HG03196 (cell line): ENCODE measurements around the gene PDSS2.

ENCODE experiments used
- ATAC-seq: cut with Tn5 transposase; IDR thresholded peaks from one replicate; pipeline ENCODE4 v1.9.1; 2021; ENCODE audit not compliant: unreplicated experiment

The PDSS2 gene, protein sequence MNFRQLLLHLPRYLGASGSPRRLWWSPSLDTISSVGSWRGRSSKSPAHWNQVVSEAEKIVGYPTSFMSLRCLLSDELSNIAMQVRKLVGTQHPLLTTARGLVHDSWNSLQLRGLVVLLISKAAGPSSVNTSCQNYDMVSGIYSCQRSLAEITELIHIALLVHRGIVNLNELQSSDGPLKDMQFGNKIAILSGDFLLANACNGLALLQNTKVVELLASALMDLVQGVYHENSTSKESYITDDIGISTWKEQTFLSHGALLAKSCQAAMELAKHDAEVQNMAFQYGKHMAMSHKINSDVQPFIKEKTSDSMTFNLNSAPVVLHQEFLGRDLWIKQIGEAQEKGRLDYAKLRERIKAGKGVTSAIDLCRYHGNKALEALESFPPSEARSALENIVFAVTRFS

DNA sequence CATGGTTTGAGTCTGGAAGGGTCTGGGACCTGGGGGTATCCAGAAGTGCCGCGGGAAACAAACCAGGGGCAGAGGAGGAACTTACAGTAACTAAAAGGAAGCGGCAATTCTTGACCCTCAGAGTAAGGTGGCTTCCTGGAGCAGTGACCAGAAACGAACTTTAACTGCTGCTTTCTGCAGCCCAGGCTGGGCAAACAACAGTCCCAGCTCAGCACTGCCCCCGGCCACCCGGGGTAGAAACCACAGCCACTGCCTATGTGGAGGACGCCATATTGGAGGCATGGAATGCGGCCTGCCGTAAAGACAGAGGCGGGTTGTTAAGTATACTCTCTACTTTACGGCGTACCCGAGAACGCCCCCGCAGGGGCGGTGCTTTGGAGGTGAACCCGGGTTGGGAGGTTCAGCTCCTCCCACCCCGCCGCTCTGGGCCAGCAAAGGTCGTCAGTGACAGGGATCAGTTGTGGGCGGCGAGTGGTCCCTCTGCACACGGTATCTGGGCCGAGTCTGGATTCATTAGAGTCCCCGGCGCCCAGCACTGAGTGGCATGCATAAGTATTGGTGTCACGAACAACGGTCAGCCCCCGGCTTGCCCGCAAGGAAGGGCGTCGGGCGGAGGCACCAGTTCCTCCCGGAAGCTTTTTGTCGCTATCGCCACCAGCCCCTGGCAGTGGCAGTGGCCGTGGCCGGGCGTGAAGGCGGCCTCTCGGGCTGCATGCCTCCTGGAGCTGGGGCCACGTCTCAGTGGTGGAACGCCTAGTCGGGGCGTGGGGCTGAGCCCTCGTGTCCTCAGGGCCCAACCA lies at the start of gene PDSS2:
TSS of gene PDSS2 (minus strand) at position 282 of the 800 bp plus-strand sequence. CDS start at position 3, 279 bp downstream.
- peak; percentile 92 for ATAC-seq

DNA sequence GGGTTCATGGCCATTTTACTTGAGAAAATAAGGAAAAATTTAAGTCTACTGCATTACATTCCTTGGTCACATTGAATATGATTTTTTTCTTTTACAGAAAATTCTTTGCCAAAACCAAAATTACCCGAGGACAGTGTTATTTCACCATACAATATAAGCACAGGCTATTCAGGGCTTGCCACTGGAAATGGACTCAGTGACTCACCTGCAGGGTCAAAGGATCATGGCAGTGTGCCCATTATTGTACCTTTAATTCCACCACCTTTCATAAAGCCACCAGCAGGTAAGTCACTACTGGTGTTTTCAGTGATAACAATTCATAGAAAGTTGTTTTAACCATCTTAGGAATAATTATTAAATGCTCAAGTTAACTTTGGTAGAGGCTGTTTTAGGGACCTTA lies 46.8 kb upstream of the PDSS2 start:
- ATAC-seq: no peak

DNA sequence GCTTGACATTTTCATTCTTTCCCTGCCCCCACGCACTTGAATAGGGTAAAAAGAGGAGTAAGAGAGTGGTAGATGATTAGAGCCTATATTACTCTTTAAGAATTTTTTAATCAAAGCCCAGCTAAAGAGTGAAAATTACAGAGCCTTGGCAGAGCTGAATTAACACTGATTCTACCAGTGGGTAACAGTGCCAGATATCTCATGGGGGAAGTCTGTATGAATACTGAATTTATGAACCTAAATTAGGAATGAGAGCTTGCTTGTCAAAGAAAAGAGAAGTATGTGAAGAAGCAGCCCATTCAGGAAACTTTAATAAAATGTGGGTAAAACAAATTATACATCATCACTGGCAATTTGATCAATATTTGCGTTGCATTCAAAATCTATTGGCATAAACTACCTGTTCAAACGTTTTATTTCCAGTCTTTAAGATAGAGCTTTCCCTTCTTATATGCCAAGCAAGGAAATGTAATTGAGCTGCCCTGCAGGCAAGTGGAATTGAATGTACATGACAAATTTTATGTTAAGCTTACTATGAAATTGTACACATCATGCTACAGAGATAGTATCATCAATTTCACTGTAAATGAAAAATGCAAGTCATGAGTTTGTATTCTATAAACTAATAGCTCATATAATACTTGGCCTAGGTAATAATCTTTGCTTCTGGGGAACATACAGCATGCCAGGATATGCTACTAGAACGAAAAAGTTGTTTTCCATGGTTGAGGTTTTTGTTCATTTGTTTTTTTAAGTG lies 45.1 kb upstream of the PDSS2 start:
- no peak for ATAC-seq

DNA sequence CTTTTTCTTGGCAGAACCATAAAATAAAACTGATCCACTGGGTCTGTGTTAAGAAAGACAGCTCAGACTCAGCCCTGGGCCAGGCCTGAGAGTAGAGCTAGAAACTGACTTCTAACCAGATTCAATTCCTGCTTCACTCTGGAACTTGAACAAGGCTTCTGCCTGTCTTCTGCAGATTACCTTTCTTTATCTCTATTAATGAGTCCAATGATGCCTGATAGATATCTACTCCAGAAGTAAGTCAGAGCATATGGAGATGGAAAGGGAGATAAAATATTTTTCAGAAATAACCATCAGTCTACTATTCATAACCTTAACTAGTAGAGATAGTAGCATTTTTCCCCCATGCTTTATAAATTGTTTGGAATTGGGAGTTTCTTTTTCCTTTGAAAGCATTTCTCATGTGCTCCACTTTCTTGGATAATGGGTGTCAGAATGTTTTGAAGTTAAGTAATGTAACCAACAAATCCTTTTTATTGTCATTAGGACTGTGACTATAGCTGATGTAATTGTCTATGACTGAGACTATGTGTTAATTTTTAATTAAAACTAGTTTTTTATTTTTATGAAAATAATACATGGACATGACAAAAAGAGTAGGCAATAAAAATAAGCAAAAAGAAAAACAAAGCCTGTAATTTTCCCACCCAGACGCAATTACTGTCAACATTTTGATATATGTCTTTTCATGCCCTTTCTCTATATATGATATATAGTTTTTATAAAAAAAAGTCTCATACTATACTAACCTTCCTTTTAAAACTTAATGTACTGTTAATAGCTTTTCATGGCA lies 37.7 kb upstream of the PDSS2 start:
- no peak for ATAC-seq

DNA sequence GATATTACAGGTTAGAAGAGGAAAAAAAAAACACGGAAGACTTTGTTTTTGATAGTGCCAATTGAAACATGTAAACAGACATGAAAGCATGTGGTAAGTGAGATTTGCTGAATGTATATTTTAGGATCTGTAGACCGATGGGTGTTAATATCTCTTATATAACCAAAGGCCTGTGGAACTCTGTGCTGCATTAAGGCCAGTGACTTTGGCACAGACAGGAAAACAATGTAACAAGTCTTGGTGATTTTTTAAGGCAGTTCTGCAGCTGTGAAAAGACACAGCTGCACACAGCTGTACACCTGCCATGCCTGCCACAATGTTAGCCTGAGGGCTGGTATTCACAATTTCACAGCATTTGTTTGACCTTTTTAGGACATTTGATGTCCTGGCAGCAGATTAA lies 36.6 kb upstream of the PDSS2 start:
- ATAC-seq: no peak

DNA sequence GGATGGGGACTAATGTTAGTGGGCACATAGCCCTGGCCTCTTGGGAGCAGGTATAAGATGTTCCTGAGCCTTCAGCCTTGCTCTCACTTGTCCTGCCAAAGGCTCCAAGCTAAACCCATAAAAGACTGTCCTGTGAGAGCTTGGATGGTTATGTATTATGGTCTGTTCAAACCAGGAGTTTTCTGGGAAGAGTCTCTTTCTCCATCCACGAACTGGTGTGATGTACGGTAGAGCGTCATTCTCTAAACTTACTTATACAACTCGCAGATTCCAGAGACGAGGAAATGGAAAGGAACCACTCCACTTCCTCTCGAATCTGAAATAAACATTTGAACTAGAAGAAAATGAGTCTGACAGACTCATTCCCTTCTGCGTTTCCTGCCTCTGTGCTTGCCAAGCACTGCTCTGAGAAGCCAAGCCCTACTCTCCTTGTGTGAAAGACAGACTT lies 35.9 kb upstream of the PDSS2 start:
- ATAC-seq: no peak

DNA sequence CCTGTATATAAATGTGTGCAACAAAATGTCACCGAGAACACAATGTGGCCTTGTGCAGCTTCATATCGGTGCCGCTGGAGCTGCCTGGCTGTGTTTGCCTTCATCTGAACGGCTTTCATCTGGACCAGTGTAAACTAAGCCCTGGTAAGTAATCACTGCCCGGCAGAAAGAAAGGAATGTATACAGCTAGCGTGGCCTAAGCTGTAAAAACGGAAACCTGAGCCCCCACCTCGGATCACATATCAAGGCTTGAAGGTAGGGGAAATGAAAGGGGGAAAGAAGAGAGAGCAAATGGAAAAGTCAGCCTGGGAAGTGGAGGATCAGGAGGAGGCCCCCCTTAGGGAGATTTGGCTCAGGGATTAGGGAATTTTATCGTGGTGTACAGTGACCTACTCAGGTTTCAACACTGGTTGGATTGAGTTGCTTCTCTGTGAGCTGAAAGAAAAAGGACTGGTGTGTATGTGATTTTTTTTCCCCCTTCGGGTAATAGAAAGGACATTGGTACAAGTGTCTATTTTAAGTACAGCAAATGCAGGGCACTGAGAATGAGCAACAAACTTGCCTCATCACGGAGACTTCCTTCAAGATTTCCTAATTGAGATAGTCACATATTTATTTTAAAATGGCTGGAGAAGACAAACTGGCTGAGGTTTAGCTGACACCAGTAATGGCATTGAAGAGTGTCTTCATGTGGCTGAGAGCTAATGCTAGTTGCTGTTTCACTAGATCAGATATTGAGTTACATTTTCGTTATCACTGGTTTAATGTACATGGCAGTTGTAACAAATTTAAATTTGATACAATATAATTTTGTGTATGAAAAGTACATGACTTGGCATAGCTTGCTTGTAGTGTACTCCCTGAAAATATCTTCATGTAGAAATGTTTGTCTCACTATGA lies 34.0 kb upstream of the PDSS2 start:
- no peak for ATAC-seq

DNA sequence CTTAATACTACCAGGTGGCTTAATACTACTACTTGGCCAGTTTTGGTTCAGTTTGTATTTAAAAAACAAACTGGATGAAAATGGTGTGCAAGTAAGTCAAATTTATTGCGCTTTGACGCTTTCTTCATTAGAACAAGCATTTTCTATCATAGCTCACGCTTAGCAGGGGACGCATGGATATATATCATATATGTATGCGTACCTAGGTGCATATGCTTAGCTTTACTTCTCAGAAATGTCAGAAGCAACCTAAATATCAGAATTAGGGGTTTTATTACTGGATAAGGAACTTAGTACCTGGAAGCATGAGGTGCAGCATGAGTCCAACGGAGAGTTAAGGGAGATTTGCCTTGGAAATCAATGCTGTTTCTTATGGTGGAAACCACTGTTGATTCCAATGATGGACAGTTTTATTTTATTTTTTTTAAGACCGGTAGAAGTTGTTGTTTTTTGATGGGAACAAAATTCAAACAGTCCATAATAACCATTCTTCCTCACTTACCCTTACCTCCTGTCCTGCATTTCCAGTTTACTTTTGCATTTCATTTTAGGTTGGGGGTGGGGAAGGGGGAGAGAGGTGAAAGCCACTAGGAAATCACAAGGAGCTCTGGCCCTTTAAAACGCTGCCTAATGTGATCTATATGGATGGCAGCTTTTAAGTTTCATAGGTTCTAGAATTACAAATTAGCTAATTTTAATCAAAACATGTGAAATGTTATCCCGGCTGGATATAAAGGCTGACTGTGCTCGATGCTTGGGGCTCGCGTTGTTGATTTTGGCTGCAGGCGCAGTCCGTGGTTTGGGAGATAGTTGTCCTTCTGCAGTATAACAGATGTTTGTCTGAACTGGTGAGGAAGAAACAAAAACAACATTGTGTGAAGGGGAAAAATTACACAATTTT lies 32.6 kb upstream of the PDSS2 start:
- no peak for ATAC-seq

DNA sequence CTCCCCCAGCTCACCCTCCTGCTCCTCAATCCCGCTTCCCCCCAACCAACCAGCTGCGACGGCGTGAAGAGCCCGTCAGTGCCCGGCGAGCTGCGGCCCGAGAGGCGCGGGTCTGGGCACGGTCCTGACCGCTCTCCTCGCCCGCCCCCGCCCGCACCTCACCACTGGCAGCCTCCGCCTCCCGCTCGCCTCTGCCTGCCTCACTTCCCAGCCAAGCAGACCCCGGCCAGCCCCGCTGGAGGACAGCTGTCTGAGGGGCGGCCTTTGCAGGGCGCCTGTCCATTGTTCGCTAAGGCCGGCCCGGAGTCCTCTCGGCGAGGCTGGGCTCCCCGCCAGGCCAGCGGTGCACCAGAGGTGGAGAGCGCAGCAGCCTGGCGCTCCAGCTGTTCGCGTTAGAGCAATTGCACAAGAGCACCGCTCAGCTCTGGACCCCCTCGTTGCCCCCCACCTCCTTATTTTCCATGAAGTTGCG lies 31.8 kb upstream of the PDSS2 start:
- ATAC-seq: no peak

DNA sequence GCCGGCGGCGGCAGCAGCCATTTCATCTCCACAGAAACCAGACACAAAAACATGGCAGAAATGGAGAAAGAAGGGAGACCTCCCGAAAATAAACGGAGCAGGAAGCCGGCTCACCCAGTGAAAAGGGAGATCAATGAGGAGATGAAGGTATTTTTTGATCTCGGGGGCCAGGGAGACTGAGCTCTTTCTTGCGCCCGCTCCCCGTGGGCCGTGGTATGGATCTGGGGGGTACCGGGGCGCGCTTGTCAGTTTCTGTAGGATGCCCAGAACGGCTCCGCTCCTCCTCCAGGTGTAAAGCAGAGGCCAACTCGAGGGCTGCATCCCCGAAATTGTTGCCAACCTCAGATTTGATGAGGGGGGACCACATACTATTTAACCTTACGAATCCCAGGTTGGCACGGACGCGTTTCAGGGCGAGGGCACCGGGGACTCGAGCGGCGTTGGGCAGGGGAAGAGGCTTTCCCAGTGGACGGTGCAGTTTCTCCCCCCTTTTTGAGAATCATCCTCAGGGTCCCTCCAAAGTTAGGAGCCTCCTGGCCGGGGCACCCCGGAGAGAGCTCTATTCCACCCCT lies 31.3 kb upstream of the PDSS2 start:
- ATAC-seq: no peak

DNA sequence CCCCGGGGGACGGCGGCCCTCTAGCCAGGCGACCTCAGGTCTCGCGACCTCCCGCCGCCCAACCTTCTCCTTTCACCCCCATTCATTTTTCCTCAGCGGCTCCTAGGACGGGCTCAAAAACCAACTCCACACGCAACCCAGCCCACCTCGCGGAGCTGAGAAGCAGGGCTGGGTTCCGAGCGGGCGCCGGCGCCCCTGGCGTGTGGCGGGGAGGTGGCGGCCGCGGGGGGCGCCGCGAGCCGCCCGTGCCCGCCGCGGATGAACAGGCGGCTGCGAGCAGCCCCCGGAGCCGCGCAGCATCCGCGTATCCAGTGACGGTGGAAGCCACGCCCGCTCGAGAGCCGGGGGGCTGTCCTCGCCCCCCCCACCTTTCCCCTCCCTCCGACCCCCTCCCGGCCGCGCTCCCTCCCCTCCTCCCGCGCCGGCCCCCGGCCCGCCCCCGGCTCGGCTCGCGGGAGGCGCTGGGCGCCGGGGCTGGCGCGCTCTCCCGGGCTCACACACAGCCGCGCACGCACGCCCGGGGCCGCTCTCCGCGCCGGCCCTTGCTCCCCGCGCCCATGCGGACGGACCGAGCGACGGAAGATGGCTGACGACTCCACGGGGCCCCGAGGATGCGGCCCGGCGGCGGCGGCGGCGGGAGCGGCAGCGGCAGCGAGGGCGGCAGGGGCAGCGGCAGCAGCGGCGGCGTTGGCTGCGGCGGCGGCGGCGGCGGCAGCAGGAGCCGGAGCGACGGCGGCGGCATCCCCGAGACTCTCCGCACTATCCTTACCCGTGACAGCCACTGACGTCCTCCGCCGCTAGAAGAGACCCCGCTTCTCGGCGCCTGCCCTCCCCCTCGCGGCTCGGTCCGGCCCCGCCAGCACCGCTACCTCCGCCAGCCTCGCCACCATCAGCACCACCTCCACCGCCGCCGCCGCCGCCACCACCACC lies 30.5 kb upstream of the PDSS2 start, which contains the start of gene SOBP:
TSS of gene SOBP (plus strand) at position 482 of the 930 bp plus-strand sequence. CDS start 500 bp downstream, outside the sequence.
- ATAC-seq: no peak

DNA sequence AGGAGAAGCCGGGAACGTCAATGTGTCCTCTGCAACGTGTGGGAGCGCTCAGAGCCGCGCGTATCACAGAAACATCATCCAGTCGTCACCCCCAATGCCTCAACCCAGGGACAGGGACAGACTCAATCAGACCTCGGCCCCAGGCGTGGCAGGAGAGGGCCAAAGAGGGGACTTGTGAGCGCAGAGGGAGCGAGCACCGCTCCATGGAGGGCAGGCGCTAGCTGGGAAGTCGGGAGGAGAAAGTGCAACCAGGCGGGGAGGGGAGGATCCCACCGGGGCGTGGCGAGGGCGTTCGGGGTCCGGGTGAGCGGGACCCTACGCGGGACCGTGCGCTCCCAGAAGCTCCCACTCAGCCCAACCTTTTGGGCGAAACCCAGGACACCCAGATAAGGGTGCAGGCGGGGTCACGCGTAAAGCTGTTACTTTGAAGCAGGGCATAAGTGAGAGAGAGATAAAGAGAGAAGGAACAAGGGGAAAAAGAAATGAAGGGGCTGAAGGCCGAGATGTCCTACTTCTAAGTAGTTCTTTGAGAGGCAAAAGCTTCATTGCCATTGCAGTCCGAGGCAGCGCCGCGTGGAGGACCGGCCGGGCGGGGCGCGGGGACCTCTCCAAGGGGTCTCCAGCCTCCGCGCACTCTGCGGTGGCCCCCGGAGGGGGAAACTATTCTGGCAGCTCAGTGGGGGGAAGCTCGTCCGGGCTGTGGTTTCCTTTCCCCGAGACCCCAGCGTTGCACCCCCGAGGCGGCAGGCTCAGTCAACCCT lies 29.7 kb upstream of the PDSS2 start:
- no peak for ATAC-seq

DNA sequence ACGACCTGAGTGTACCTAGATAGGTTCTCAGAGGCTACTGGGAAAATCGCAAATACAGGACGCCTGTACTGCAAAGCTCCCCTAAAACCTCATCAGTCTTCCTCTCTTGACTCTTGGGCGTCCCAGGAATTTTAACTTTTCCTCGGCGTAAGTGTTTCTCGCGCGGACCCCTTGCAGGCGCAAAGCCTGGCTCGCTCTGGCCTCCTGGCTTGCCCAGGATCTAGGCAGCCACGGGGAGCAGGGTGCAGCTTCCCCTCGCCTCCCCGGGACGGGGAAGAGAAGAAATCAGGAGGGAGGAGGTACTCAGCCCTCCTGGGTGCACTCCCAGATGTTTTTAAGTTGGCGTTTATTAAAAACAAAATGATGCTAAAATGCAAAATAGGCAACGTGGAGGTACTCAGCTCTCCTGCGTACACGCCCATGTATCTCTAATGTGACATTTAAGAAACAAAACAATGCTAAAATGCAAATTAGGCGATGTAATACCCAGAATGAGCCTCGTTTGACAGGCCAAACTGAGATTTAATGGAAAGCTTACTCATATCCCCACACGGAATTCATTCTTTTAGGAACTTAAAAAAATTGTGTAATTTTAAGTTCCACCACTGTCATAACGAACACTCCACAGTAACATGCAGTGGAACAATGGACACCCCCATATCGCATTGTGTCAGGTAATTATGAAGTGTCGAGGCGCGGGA lies 29.0 kb upstream of the PDSS2 start:
- ATAC-seq: no peak

DNA sequence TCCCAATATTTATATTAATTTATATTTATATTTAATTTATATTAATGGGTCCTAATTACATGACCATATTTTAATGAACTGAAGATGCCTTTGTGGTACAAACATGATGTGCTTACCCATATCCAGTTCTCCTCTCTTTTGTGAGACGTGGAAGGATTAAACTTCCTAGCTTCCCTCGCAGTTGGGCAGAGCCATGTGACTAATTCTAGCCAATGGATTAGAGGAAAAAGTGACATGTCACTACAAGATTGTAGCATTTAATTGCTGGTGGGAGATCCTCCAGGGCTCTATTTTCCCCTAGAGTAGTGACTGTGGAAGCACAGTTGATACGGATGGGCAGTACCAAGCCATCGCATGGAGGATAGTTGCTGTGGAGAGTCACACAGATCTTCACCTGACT lies 25.8 kb upstream of the PDSS2 start:
- no peak for ATAC-seq

DNA sequence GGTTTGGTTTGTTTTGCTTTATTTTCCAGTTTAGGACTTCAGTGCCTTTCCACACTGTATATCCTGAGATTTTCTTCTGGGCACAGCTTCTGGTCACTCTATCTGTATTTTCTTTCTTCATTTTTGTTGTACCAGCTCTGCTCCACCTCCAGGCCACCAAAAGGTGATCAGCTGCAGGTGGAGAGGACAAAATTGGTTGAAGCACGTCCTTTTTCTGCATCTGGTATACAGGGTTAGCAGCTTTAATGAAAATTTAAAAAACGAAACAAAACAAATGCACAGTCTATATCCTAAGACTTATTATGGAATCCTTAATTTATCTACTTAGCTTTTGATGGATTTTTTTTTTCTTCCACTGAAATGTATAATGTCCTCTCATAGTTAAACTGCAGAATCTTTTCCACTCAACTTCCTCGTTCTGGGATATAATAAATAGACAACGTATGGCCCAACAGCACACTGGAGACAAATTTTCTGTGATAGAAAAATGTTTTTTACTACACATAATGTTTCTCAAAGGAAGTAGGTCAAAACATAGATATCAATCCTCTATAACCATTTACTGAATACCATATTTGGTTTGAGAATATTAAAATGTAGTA lies 19.8 kb upstream of the PDSS2 start:
- no peak for ATAC-seq
